ENCODE measurements around the gene KNDC1.

DNA sequence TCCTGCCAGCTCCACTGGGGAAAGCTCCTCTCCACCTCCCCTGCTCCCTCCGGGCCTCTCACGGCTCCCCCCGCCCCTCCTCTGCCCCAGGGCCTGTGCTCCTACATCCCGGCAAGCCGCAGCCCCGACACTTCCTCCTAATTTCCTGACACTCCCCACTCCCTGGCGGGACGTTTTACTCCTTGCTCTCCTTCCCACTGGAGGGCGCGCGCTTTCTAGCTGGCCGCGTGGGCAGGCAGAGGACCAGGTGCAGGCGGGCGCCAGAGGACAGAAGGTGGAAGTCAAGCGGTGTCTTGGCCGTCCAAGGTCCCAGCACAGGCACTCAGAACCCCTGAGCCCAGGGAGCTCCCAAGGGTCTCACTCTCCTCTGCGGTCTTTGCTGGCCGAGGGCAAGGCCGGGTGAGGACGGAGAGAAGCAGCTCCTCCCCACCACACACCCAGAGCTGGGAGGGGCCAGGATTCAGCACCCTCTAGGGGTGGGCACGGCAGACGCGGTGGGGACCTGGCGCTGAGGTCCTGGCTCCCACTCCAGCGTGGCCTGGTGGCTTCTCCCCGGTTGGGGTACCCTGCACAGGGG, 97.6 kb downstream of the KNDC1 start:
- TF ChIP-seq, protein P1, sequence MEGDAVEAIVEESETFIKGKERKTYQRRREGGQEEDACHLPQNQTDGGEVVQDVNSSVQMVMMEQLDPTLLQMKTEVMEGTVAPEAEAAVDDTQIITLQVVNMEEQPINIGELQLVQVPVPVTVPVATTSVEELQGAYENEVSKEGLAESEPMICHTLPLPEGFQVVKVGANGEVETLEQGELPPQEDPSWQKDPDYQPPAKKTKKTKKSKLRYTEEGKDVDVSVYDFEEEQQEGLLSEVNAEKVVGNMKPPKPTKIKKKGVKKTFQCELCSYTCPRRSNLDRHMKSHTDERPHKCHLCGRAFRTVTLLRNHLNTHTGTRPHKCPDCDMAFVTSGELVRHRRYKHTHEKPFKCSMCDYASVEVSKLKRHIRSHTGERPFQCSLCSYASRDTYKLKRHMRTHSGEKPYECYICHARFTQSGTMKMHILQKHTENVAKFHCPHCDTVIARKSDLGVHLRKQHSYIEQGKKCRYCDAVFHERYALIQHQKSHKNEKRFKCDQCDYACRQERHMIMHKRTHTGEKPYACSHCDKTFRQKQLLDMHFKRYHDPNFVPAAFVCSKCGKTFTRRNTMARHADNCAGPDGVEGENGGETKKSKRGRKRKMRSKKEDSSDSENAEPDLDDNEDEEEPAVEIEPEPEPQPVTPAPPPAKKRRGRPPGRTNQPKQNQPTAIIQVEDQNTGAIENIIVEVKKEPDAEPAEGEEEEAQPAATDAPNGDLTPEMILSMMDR (conservative IDR thresholded peaks at IDR 0.05; ENCODE audit: low read depth, low read length) = no peak
- no peak for TF ChIP-seq MAFK (IDR thresholded peaks at IDR 0.05; ENCODE audit: low read depth, low read length)
- no peak for TF ChIP-seq RFX5 (IDR thresholded peaks at IDR 0.05; ENCODE audit: low read depth, low read length)
- TF ChIP-seq, protein P2, sequence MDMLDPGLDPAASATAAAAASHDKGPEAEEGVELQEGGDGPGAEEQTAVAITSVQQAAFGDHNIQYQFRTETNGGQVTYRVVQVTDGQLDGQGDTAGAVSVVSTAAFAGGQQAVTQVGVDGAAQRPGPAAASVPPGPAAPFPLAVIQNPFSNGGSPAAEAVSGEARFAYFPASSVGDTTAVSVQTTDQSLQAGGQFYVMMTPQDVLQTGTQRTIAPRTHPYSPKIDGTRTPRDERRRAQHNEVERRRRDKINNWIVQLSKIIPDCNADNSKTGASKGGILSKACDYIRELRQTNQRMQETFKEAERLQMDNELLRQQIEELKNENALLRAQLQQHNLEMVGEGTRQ (IDR thresholded peaks at IDR 0.05; ENCODE audit: low read depth, low read length) = no peak
- no peak for TF ChIP-seq FOS (IDR thresholded peaks at IDR 0.05; ENCODE audit: low read depth, low read length)
- TF ChIP-seq SMC3 (IDR thresholded peaks at IDR 0.05; ENCODE audit: low read depth, low read length) = no peak
- no peak for TF ChIP-seq POLR2A (IDR thresholded peaks at IDR 0.05; ENCODE audit: low read depth, low read length)
- no peak for TF ChIP-seq BHLHE40 (IDR thresholded peaks at IDR 0.05; ENCODE audit: low read depth, low read length)
- TF ChIP-seq RAD21 (IDR thresholded peaks at IDR 0.05; ENCODE audit: low read length) = no peak
- TF ChIP-seq NFE2L2 (IDR thresholded peaks at IDR 0.05; ENCODE audit: low read depth, low read length) = no peak
- no peak for TF ChIP-seq MXI1 (IDR thresholded peaks at IDR 0.05; ENCODE audit: borderline replicate concordance, low read depth, low read length)
- TF ChIP-seq RCOR1 (IDR thresholded peaks at IDR 0.05; ENCODE audit: insufficient replicate concordance, low read length) = no peak
- no peak for TF ChIP-seq MAZ (IDR thresholded peaks at IDR 0.05; ENCODE audit: borderline replicate concordance, low read depth, low read length)
